H1 (cell line): ENCODE measurements around the gene RNF123. TPM values are rescaled to one million over a fixed set of nuclear protein-coding genes. Genes with fewer than 3 reads are reported as not detected.

Experiments
- CTCF ChIA-PET: fragments of 300-600 bp; sonication (Branson Sonifier 250); formaldehyde crosslinking; loops from one replicate; lab custom pipeline; 2021; ENCODE audit not compliant: partially characterized antibody; lab: Charles Lee
- POLR2A ChIA-PET: fragments of 300-600 bp; sonication (Branson Sonifier 250); formaldehyde crosslinking; loops from one replicate; lab custom pipeline; 2021; ENCODE audit warnings: inconsistent platforms; ENCODE audit not compliant: partially characterized antibody; lab: Charles Lee
- DNase-seq, 2 experiments: peaks; one replicate each; pipeline versions ENCODE4 v3.0.0 to v3.0.0-alpha.2; 2010 to 2022; ENCODE audit warnings: low spot score in 2 of 2, low read depth in 1 of 2, mixed read lengths in 1 of 2
- FAIRE-seq: peaks from 2 replicates; lab custom pipeline; 2011; peaks lifted over from hg19 to GRCh38; lab: Jason Lieb, UNC
- H2AFZ ChIP-seq: 2 replicates; pipeline ENCODE4 v1.8.1; 2012; ENCODE audit warnings: low read length, inconsistent platforms
- H2AK5ac ChIP-seq: 2 replicates; pipeline ENCODE4 v1.6.1; 2013; ENCODE audit warnings: low read depth, low read length
- H2BK120ac ChIP-seq: replicated peaks from 2 replicates; pipeline ENCODE3; 2013; ENCODE audit warnings: low read depth, low read length, inconsistent platforms
- H2BK12ac ChIP-seq: 2 replicates; pipeline ENCODE4 v1.6.1; 2013; ENCODE audit warnings: low read depth, low read length
- H2BK15ac ChIP-seq: 2 replicates; pipeline ENCODE4 v1.6.1; 2013; ENCODE audit warnings: low read length
- H2BK20ac ChIP-seq: 2 replicates; pipeline ENCODE4 v1.6.1; 2013; ENCODE audit warnings: low read length
- H2BK5ac ChIP-seq: 2 replicates; pipeline ENCODE4 v1.6.1; 2013; ENCODE audit warnings: low read depth, low read length
- H3K14ac ChIP-seq: 2 replicates; pipeline ENCODE4 v1.6.1; 2013; ENCODE audit warnings: inconsistent platforms; ENCODE audit not compliant: insufficient read length
- H3K18ac ChIP-seq: 2 replicates; pipeline ENCODE4 v1.6.1; 2013; ENCODE audit warnings: low read length; ENCODE audit errors: extremely low read depth
- H3K23ac ChIP-seq: 2 replicates; pipeline ENCODE4 v1.6.1; 2013; ENCODE audit warnings: inconsistent platforms; ENCODE audit not compliant: insufficient read length
- H3K23me2 ChIP-seq: 2 replicates; pipeline ENCODE4 v1.6.1; 2013; ENCODE audit warnings: low read depth, low read length
- H3K27ac ChIP-seq: 2 replicates; pipeline ENCODE4 v1.6.1; 2011; ENCODE audit warnings: low read depth, low read length, inconsistent platforms
- H3K27me3 ChIP-seq, 4 experiments: replicated peaks in 1 of 4; 1 replicate in 1 of 4; 2 replicates in 3 of 4; pipeline versions ENCODE4 v1.6.1 to v1.8.1; 2011 to 2013; ENCODE audit warnings: low read length in 3 of 4, mild to moderate bottlenecking in 3 of 4, inconsistent platforms in 2 of 4, mixed read lengths in 2 of 4, moderate library complexity in 1 of 4; ENCODE audit not compliant: control insufficient read depth in 3 of 4, insufficient read depth in 3 of 4; ENCODE audit errors: extremely low read depth in 1 of 4
- H3K36me3 ChIP-seq, 4 experiments: 2 replicates each; pipeline versions ENCODE4 v1.6.1 to v1.8.1; 2011 to 2013; ENCODE audit warnings: mild to moderate bottlenecking in 4 of 4, low read length in 3 of 4, moderate library complexity in 2 of 4, control low read depth in 1 of 4, inconsistent platforms in 1 of 4; ENCODE audit not compliant: insufficient read depth in 4 of 4, control insufficient read depth in 2 of 4
- H3K4ac ChIP-seq: replicated peaks from 2 replicates; pipeline ENCODE3; 2013; ENCODE audit warnings: low read length, low read depth, mixed read lengths, inconsistent platforms; ENCODE audit not compliant: insufficient read length
- H3K4me1 ChIP-seq, 4 experiments: replicated peaks in 1 of 4; 1 replicate in 1 of 4; 2 replicates in 3 of 4; pipeline versions ENCODE4 v1.6.1 to v1.8.1; 2011 to 2013; ENCODE audit warnings: low read length in 3 of 4, inconsistent platforms in 2 of 4, mixed read lengths in 1 of 4; ENCODE audit not compliant: insufficient read depth in 4 of 4, control insufficient read depth in 3 of 4
- H3K4me2 ChIP-seq, 2 experiments: 2 replicates each; pipeline versions ENCODE4 v1.6.1 to v1.8.1; 2011 to 2013; ENCODE audit warnings: low read depth in 2 of 2, low read length in 2 of 2, control low read depth in 1 of 2, inconsistent platforms in 1 of 2, mild to moderate bottlenecking in 1 of 2; ENCODE audit not compliant: insufficient read depth in 1 of 2
- H3K4me3 ChIP-seq, 4 experiments: fragments of 200-600, 300-600 bp in 1 of 4; sonication (generic), shearing (Covaris generic), sonication (Bioruptor Twin) in 1 of 4; 2 replicates each; pipeline versions ENCODE4 v1.5.1 to v1.8.1; 2011 to 2016; ENCODE audit warnings: low read length in 4 of 4, low read depth in 3 of 4, control low read depth in 2 of 4, inconsistent platforms in 2 of 4, mild to moderate bottlenecking in 2 of 4, mixed read lengths in 1 of 4, moderate library complexity in 1 of 4; ENCODE audit not compliant: insufficient read depth in 2 of 4; ENCODE audit errors: extremely low read depth in 1 of 4
- H3K56ac ChIP-seq: replicated peaks from 2 replicates; pipeline ENCODE3; 2013; ENCODE audit warnings: low read depth, mild to moderate bottlenecking, mixed read lengths, low read length, inconsistent platforms; ENCODE audit not compliant: insufficient read length
- H3K79me1 ChIP-seq: 2 replicates; pipeline ENCODE4 v1.6.1; 2013; ENCODE audit warnings: low read depth, low read length, control low read depth
- H3K79me2 ChIP-seq, 2 experiments: 2 replicates each; pipeline versions ENCODE4 v1.6.1 to v1.8.1; 2012 to 2013; ENCODE audit warnings: low read length in 2 of 2, mild to moderate bottlenecking in 2 of 2, inconsistent platforms in 1 of 2; ENCODE audit not compliant: insufficient read depth in 2 of 2, control insufficient read depth in 1 of 2
- H3K9ac ChIP-seq, 4 experiments: replicated peaks in 1 of 4; 1 replicate in 1 of 4; 2 replicates in 3 of 4; pipeline versions ENCODE4 v1.6.1 to v1.8.1; 2011 to 2013; ENCODE audit warnings: low read depth in 3 of 4, low read length in 3 of 4, control low read depth in 2 of 4, mild to moderate bottlenecking in 2 of 4, moderate library complexity in 2 of 4, inconsistent platforms in 1 of 4; ENCODE audit errors: extremely low read depth in 1 of 4
- H3K9me3 ChIP-seq, 2 experiments: 2 replicates each; pipeline versions ENCODE4 v1.6.1 to v1.8.1; 2012 to 2013; ENCODE audit warnings: mild to moderate bottlenecking in 2 of 2, moderate library complexity in 2 of 2, control low read depth in 1 of 2, inconsistent platforms in 1 of 2, low read depth in 1 of 2, low read length in 1 of 2, mixed read lengths in 1 of 2; ENCODE audit not compliant: insufficient read depth in 2 of 2
- H4K20me1 ChIP-seq, 2 experiments: replicated peaks in 1 of 2; 2 replicates each; pipeline versions ENCODE3 to v1.8.1; 2011 to 2013; ENCODE audit warnings: inconsistent platforms in 2 of 2, low read length in 2 of 2, mild to moderate bottlenecking in 1 of 2; ENCODE audit not compliant: insufficient read depth in 2 of 2, control insufficient read depth in 1 of 2
- H4K5ac ChIP-seq: 2 replicates; pipeline ENCODE4 v1.6.1; 2013; ENCODE audit warnings: low read length, low read depth, mixed read lengths, inconsistent platforms; ENCODE audit not compliant: insufficient read length
- H4K8ac ChIP-seq: 2 replicates; pipeline ENCODE4 v1.8.0; 2013; ENCODE audit warnings: mild to moderate bottlenecking, moderate library complexity, low read length, inconsistent platforms; ENCODE audit not compliant: insufficient read depth; ENCODE audit errors: extremely low read depth
- H4K91ac ChIP-seq: replicated peaks from 2 replicates; pipeline ENCODE3; 2013; ENCODE audit warnings: low read length, mixed read lengths, inconsistent platforms; ENCODE audit not compliant: insufficient read length
- HDAC2 ChIP-seq, 2 experiments: fragments of 300-600 bp in 1 of 2; sonication (generic) in 1 of 2; IDR thresholded peaks; 2 replicates each; pipeline ENCODE4 v1.6.1; 2011 to 2012; ENCODE audit warnings: low read depth in 2 of 2, low read length in 2 of 2, mild to moderate bottlenecking in 2 of 2, moderate library complexity in 2 of 2, borderline replicate concordance in 1 of 2, inconsistent platforms in 1 of 2
- KDM4A ChIP-seq: IDR thresholded peaks from one replicate; pipeline ENCODE4 v1.7.1; 2012; ENCODE audit warnings: low read depth, mild to moderate bottlenecking, moderate library complexity, low read length, inconsistent platforms; ENCODE audit not compliant: severe bottlenecking
- TEAD4 ChIP-seq: IDR thresholded peaks from 2 replicates; pipeline ENCODE4 v1.6.1; 2012; ENCODE audit warnings: low read depth, low read length, inconsistent platforms, mixed read lengths
- WGBS, 2 experiments: shearing (Covaris generic) in 1 of 2; methylation state at CpG; one replicate each; pipeline versions ENCODE4 v1.1.6 to v1.1.7; 2013 to 2015; ENCODE audit warnings: low lambda C conversion rate in 2 of 2, mixed read lengths in 2 of 2, inconsistent platforms in 1 of 2, low coverage in 1 of 2, missing lambda C conversion rate in 1 of 2; ENCODE audit not compliant: insufficient replicate concordance in 2 of 2, insufficient coverage in 1 of 2, insufficient read length in 1 of 2; ENCODE audit errors: extremely low coverage in 1 of 2, missing lambda C conversion rate in 1 of 2; 5-methylcytosine and 5-hydroxymethylcytosine counted together
- polyA plus RNA-seq, 7 experiments: library from polyadenylated mRNA; depleted of rRNA in 3 of 7; stranded (reverse) in 5 of 7; unstranded in 2 of 7; fragments of >200 nt in 5 of 7; fragments of 200-250 nt in 2 of 7; gene quantifications; 1 replicate in 5 of 7; 2 replicates in 1 of 7; 4 replicates in 1 of 7; pipeline versions ENCODE4 v1.2.1 to v1.2.3, GENCODE V29; 2011 to 2013; ENCODE audit warnings: missing spikeins in 2 of 7, mixed read lengths in 2 of 7
- total RNA-seq: library from RNA; stranded (reverse); fragmentation: NEBNext Ultra II Directional; extraction: Animal tissue kit (Norgen Biotek cat#: 25700); gene quantifications from 2 replicates; pipeline ENCODE4 v1.2.1, GENCODE V29; 2021

RNF123 gene
- total and polyA plus RNA-seq, 2 of the 8 experiments (the other 6 are each of a cell fraction or from before 2014, with no cell fraction given), result 30.5 to 57.7 TPM

DNA sequence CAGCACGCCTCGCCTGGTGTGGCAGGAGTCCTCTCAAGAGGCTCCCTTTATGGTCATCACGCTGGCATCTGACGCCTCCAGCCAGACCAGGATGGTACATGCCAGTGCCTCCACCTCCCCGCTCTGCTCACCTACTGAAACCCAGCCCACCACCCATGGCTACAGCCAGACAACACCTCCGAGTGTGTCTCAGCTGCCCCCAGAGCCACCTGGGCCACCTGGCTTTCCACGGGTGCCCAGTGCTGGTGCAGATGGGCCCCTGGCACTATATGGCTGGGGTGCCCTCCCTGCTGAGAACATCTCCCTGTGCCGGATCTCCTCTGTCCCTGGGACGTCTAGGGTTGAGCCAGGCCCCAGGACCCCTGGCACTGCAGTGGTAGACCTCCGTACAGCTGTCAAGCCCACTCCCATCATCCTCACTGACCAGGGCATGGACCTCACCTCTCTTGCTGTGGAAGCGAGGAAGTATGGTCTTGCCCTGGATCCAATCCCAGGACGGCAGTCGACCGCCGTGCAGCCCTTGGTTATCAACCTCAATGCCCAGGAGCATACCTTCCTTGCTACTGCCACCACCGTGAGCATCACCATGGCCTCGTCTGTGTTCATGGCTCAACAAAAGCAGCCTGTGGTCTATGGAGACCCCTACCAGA is 35.1 kb upstream of the RNF123 start:
- H4K91ac ChIP-seq, result no peak overlapping the region
- 88% methylated on average over 16 of the region's 17 CpGs; no CpG with 5 or more reads in 1 of the 2 experiments for WGBS, 2 experiments
- TF ChIP-seq TEAD4, result no peak
- TF ChIP-seq HDAC2 (IDR thresholded peaks at IDR 0.05; ENCODE audit: borderline replicate concordance in 1 of 2, low read depth in 2 of 2, low read length in 2 of 2), result no peak
- no peak for TF ChIP-seq KDM4A
- H2BK15ac ChIP-seq, result no peak overlapping the region
- no peak overlapping the region for H3K4me3 ChIP-seq
- no peak overlapping the region for H2AK5ac ChIP-seq
- H2BK120ac ChIP-seq, result no peak overlapping the region
- ChIA-PET POLR2A (interaction anchor here (1.3 kb wide), 1 partner anchor 38 kb away, joined by 3 read pairs; no protein-coding TSS in a partner anchor), CTCF (interaction anchor here (0.7 to 7.9 kb wide), 7 partner anchors 12 to 88 kb away, joined by 3 to 39 read pairs (median 4); no protein-coding TSS in a partner anchor)
- H3K9ac ChIP-seq, result 0 out of 7 replicates have a peak overlapping the region, but pooled peaks of 1 of the 4 experiments have one; percentile 5
- H3K4me2 ChIP-seq, result no peak overlapping the region
- no peak overlapping the region for H2BK20ac ChIP-seq
- H2BK12ac ChIP-seq, result no peak overlapping the region
- H2BK5ac ChIP-seq, result no peak overlapping the region; the same call in 1 of the 2 replicates
- DNase-seq (no peak), FAIRE-seq (no peak)
- no peak overlapping the region for H3K56ac ChIP-seq
- H3K14ac ChIP-seq, result no peak overlapping the region
- no peak overlapping the region for H2AFZ ChIP-seq
- H3K23ac ChIP-seq, result no peak overlapping the region
- no peak overlapping the region for H3K18ac ChIP-seq
- no peak overlapping the region for H4K5ac ChIP-seq
- no peaks in the 10 kb centered on the region for H3K36me3 ChIP-seq
- H3K79me2 ChIP-seq, result no peaks in the 10 kb centered on the region
- H3K27me3 ChIP-seq, result no peaks in the 10 kb centered on the region
- no peak overlapping the region for H3K4ac ChIP-seq
- H3K79me1 ChIP-seq, result no peaks in the 10 kb centered on the region
- no peak overlapping the region for H3K27ac ChIP-seq
- H4K20me1 ChIP-seq, result no peaks in the 10 kb centered on the region
- H3K9me3 ChIP-seq, result no peaks in the 10 kb centered on the region
- H4K8ac ChIP-seq, result no peak overlapping the region
- no peaks in the 10 kb centered on the region; a peak in 1 of 7 replicates for H3K4me1 ChIP-seq
- H3K23me2 ChIP-seq, result no peaks in the 10 kb centered on the region
